GM20000 (cell line): ENCODE data around the gene NOBOX.

Source experiments
- DNase-seq: peaks from one replicate; pipeline ENCODE4 v3.0.0; 2012; ENCODE audit warnings: low spot score
- CTCF ChIP-seq: IDR thresholded peaks from 2 replicates; pipeline ENCODE4 v1.5.1; 2012; ENCODE audit warnings: mild to moderate bottlenecking, control low read depth; ENCODE audit errors: extremely low read depth, missing control alignments

NOBOX gene

GRCh38 chr7:144404946-144405345, 1.5 kb upstream of the NOBOX start:
- no peak for DNase-seq

DNA sequence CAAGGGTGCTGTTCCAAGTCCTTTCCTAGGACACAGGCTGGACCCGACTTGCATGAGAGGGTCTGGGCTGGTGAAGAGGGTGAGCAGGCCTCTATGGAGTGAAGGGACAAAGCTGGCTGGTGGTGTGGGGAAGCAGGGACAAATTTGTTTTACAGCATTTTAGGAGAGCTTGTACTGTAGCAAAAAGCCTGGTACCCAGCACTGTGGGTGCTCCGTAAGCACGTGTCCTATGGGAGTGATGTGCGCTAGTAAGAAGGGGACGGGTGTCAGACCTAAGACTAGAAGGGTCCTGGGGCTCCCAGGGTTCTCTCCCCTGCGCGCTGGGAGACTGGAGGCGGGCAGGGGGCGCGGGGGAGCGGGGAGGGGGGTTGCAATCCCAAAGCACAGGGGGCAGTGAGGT, 391 bp downstream of the NOBOX start:
- TF ChIP-seq CTCF = no peak
- no peak for DNase-seq

More at GRCh38 chr7:144404946-144405345, 1.5 kb upstream of the NOBOX start:
- TF ChIP-seq CTCF = no peak

DNA sequence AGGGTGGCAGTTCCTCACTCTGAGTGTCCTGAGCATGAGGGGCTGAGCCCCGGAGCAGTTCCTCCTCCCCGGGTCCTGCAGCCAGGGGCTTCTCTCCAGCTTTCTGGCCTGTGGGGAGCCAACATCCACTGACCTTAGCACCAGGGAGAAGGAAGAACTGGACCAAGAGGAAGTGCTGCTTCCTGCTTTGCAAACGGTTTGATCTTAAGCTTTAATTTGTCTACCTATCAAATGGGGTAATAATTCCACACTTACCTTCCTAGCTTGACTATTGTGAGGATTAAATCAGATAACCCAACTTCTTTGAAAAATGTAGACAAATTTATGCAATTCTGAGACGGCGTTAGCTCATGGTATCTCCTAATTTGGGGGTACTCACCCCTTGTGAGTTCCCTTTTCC, 2.0 kb downstream of the NOBOX start:
- no peak for TF ChIP-seq CTCF

DNA sequence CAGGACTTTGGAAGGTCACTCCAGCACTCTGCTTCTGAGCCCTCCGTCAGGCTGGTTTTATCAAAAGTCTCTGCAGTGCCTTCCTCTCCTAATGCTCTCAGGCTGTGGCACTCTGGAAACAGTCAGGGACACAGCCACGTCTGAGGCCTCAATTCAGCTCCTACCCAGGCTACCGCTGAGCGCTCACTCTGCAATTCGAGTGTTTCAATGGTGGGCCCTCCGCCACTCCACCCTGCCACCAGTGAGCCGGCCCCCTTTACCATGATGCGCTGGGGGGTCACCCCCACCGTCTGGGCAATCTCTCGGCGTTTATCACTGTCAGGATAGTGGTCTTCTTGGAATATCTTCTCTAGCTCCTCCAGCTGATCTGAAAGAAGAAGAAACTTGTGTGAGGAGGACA, 3.5 kb downstream of the NOBOX start:
- DNase-seq = no peak

More for the DNA sequence above, 2.0 kb downstream of the NOBOX start:
- no peak for DNase-seq

DNA sequence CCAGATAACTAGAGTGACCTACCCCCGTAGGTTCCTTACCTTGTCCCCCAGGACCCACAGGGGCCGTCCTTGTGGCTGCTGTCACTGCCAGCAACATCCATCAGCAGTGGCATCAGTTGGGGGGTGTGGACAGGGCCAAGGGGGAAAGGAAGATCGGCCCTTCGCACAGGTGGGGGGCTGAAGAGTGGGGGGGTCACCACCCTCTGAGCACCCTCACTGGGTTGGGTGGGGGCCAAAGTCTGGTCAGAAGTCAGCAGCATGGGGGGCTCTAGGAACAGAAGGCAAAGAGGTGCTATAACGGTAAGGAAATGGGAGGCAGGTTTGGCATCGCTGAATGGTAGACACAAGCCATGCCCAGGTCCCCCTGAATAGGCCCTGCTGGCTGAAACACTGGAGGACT, 4.6 kb downstream of the NOBOX start:
- no peak for DNase-seq
- no peak for TF ChIP-seq CTCF

More for the DNA sequence above, 3.5 kb downstream of the NOBOX start:
- TF ChIP-seq CTCF = no peak

GRCh38 chr7:144398291-144398690, 5.2 kb downstream of the NOBOX start:
- TF ChIP-seq CTCF = no peak
- DNase-seq = no peak

- DNase-seq = no peak
- no peak for TF ChIP-seq CTCF
Measured at GRCh38 chr7:144397086-144397485, 6.4 kb downstream of the NOBOX start.
